H1 (cell line): ENCODE results near the gene BAHD1. TPM values are rescaled to one million over a fixed set of nuclear protein-coding genes. Genes with fewer than 3 reads are reported as not detected.
A peak's percentile ranks its signal among the peaks of the same experiment; 100 is the strongest.

ENCODE experiments used
- BACH1 ChIP-seq: IDR thresholded peaks from 2 replicates; pipeline ENCODE4 v1.6.1; 2012; ENCODE audit warnings: low read length, improper control_type of control experiment
- CEBPB ChIP-seq: IDR thresholded peaks from 2 replicates; pipeline ENCODE4 v1.6.1; 2012; ENCODE audit warnings: low read depth, low read length
- CHD2 ChIP-seq: IDR thresholded peaks from 2 replicates; pipeline ENCODE4 v1.6.1; 2012; ENCODE audit warnings: low read length, improper control_type of control experiment
- CREB1 ChIP-seq: IDR thresholded peaks from 2 replicates; pipeline ENCODE4 v1.6.1; 2012; ENCODE audit warnings: inconsistent platforms
- CTCF ChIP-seq, 3 experiments: IDR thresholded peaks; 1 replicate in 2 of 3; 2 replicates in 1 of 3; pipeline versions ENCODE4 v1.5.1 to v1.6.1; 2011; ENCODE audit warnings: low read length in 3 of 3, mild to moderate bottlenecking in 3 of 3, inconsistent platforms in 2 of 3, low read depth in 1 of 3, moderate library complexity in 1 of 3; ENCODE audit not compliant: insufficient read depth in 1 of 3; ENCODE audit errors: control extremely low read depth in 1 of 3
- EZH2 ChIP-seq: fragments of 200-600 bp; sonication (generic); IDR thresholded peaks from 2 replicates; pipeline ENCODE4 v1.7.1; 2012; ENCODE audit warnings: low read depth, mild to moderate bottlenecking, moderate library complexity, low read length, inconsistent platforms; ENCODE audit not compliant: severe bottlenecking
- HDAC2 ChIP-seq, 2 experiments: fragments of 300-600 bp in 1 of 2; sonication (generic) in 1 of 2; IDR thresholded peaks; 2 replicates each; pipeline ENCODE4 v1.6.1; 2011 to 2012; ENCODE audit warnings: low read depth in 2 of 2, low read length in 2 of 2, mild to moderate bottlenecking in 2 of 2, moderate library complexity in 2 of 2, borderline replicate concordance in 1 of 2, inconsistent platforms in 1 of 2
- KDM1A ChIP-seq: fragments of 200-600, 300-600 bp; sonication (generic); IDR thresholded peaks from 2 replicates; pipeline ENCODE4 v1.7.1; 2016; ENCODE audit warnings: mild to moderate bottlenecking, low read length, borderline replicate concordance
- KDM4A ChIP-seq: IDR thresholded peaks from one replicate; pipeline ENCODE4 v1.7.1; 2012; ENCODE audit warnings: low read depth, mild to moderate bottlenecking, moderate library complexity, low read length, inconsistent platforms; ENCODE audit not compliant: severe bottlenecking
- KDM5A ChIP-seq: fragments of 200-600 bp; IDR thresholded peaks from 2 replicates; pipeline ENCODE4 v1.7.1; 2012; ENCODE audit warnings: mild to moderate bottlenecking, low read length, inconsistent platforms, mixed read lengths
- NRF1 ChIP-seq: IDR thresholded peaks from 2 replicates; pipeline ENCODE4 v1.6.1; 2011; ENCODE audit warnings: mild to moderate bottlenecking, low read depth, low read length, improper control_type of control experiment
- PHF8 ChIP-seq: fragments of 200-600 bp; sonication (generic); conservative IDR thresholded peaks from 2 replicates; pipeline ENCODE4 v1.7.1; 2012; ENCODE audit warnings: low read depth, mild to moderate bottlenecking, inconsistent platforms, low read length, moderate library complexity
- POLR2AphosphoS5 ChIP-seq: IDR thresholded peaks from 2 replicates; pipeline ENCODE4 v1.6.1; 2011; ENCODE audit warnings: low read depth, low read length
- RAD21 ChIP-seq, 2 experiments: IDR thresholded peaks in 1 of 2; conservative IDR thresholded peaks in 1 of 2; 2 replicates each; pipeline ENCODE4 v1.6.1; 2011; ENCODE audit warnings: low read depth in 2 of 2, low read length in 2 of 2, improper control_type of control experiment in 1 of 2, inconsistent platforms in 1 of 2, mild to moderate bottlenecking in 1 of 2, moderate library complexity in 1 of 2
- SAP30 ChIP-seq: fragments of 300-600 bp; sonication (generic); IDR thresholded peaks from 2 replicates; pipeline ENCODE4 v1.7.1; 2012; ENCODE audit warnings: low read length, moderate library complexity, mild to moderate bottlenecking, inconsistent platforms; ENCODE audit not compliant: insufficient read depth, insufficient replicate concordance
- SIRT6 ChIP-seq: IDR thresholded peaks from one replicate; pipeline ENCODE4 v1.7.1; 2012; ENCODE audit warnings: low read length, inconsistent platforms
- SIX5 ChIP-seq: IDR thresholded peaks from 2 replicates; pipeline ENCODE4 v1.6.1; 2011; ENCODE audit warnings: mild to moderate bottlenecking, low read depth, low read length
- SP4 ChIP-seq: IDR thresholded peaks from 2 replicates; pipeline ENCODE4 v1.6.1; 2012; ENCODE audit warnings: low read length, inconsistent platforms
- SRF ChIP-seq: IDR thresholded peaks from 2 replicates; pipeline ENCODE4 v1.6.1; 2011; ENCODE audit warnings: mild to moderate bottlenecking, low read depth, low read length, moderate library complexity
- TBP ChIP-seq: IDR thresholded peaks from 2 replicates; pipeline ENCODE4 v1.6.1; 2011; ENCODE audit warnings: low read depth, low read length, improper control_type of control experiment
- ZNF274 ChIP-seq: IDR thresholded peaks from 2 replicates; pipeline ENCODE4 v1.7.0; 2012; ENCODE audit warnings: low read length, borderline replicate concordance; ENCODE audit errors: extremely low read depth
- polyA plus RNA-seq, 7 experiments: library from polyadenylated mRNA; depleted of rRNA in 3 of 7; stranded (reverse) in 5 of 7; unstranded in 2 of 7; fragments of >200 nt in 5 of 7; fragments of 200-250 nt in 2 of 7; gene quantifications; 1 replicate in 5 of 7; 2 replicates in 1 of 7; 4 replicates in 1 of 7; pipeline versions ENCODE4 v1.2.1 to v1.2.3, GENCODE V29; 2011 to 2013; ENCODE audit warnings: missing spikeins in 2 of 7, mixed read lengths in 2 of 7
- total RNA-seq: library from RNA; stranded (reverse); fragmentation: NEBNext Ultra II Directional; extraction: Animal tissue kit (Norgen Biotek cat#: 25700); gene quantifications from 2 replicates; pipeline ENCODE4 v1.2.1, GENCODE V29; 2021
- TF ChIP-seq, protein P1 (sequence below): IDR thresholded peaks from 2 replicates; pipeline ENCODE4 v1.6.1; 2011; ENCODE audit warnings: low read depth, mild to moderate bottlenecking, low read length; ENCODE audit not compliant: insufficient read depth

Gene BAHD1
- total and polyA plus RNA-seq, 2 of the 8 experiments (the other 6 are each of a cell fraction or from before 2014, with no cell fraction given): 15.0 to 38.9 TPM

DNA sequence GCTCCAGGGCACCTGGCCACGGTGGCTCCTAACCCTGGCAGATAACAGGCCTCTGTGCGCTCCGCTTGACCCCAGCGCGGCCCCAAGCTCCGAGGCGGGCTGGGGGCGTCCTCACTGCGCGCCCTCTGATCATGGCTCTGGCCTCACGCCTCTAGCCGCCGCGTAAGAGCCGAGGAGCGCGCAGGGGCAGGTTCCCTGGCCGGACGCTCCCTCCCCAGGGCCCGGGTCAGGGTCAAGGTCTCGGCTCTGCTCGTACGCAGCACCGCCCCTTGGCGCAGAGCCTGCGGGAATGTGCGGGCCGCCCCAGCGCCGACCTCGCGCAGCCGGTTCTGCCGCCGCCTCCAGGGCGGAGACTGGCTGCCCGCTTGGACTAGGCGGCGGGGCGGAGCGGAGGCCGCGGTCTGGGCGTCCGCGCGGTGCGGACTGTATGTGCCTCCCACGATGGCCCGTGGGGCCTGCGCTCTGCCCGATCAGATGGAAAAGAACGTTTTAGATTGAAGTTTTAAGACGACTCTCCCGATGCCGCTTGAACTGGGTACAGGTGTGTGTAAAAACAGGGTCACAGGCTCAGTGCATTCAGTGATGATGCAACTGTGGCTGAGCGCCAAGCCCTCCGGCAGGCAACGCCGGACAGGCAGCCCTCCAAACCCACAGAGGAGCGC is 70.8 kb downstream of the BAHD1 start (continued):
- TF ChIP-seq RAD21 (IDR thresholded peaks at IDR 0.05 in 1 of 2, conservative IDR thresholded peaks at IDR 0.05 in 1 of 2; ENCODE audit: low read depth in 2 of 2, low read length in 2 of 2) (no peak), SIRT6 (no peak), SP4 (no peak), ZNF274 (no peak), SRF (no peak), HDAC2 (IDR thresholded peaks at IDR 0.05; ENCODE audit: borderline replicate concordance in 1 of 2, low read depth in 2 of 2, low read length in 2 of 2) (0 out of 4 replicates have a peak, but pooled peaks of 1 of the 2 experiments have one; percentile 36), CTCF (IDR thresholded peaks at IDR 0.05; ENCODE audit: control extremely low read depth in 1 of 3, insufficient read depth in 1 of 3, low read depth in 1 of 3, low read length in 3 of 3) (no peak), SIX5 (no peak), KDM4A (peak; percentile 84), CHD2 (no peak), EZH2 (peak; percentile 32), BACH1 (no peak), NRF1 (no peak), POLR2AphosphoS5 (no peak), KDM1A (no peak), PHF8 (peak; percentile 69), CREB1 (peak; percentile 2; the same call in 1 of the 2 replicates), CEBPB (peak; percentile 90), TBP (peak; percentile 49; the same call in 1 of the 2 replicates), KDM5A (no peak), SAP30 (no peak)
- TF ChIP-seq, protein P1, sequence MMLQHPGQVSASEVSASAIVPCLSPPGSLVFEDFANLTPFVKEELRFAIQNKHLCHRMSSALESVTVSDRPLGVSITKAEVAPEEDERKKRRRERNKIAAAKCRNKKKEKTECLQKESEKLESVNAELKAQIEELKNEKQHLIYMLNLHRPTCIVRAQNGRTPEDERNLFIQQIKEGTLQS: peak; percentile 85
